Right lobe of liver (tissue), 6 donors: Measurements from ENCODE around the gene ZNF503. TPM values are rescaled to one million over a fixed set of nuclear protein-coding genes. Genes with fewer than 3 reads are reported as not detected.

Experiments used
- ATAC-seq, 4 donors: fragments of 200-7000 bp; cut with Tn5 transposase; one replicate each; pipeline ENCODE4 v1.9.1; 2020; ENCODE audit warnings: mild to moderate bottlenecking in 4 of 4, moderate library complexity in 4 of 4
- DNase-seq, 3 donors: peaks; one replicate each; pipeline ENCODE4 v3.0.0-alpha.2; 2020
- H3K27ac ChIP-seq, 3 donors: fragments of 200-600 bp; one replicate each; pipeline ENCODE4 v1.8.0; 2022
- H3K27me3 ChIP-seq, 2 donors: fragments of 200-600 bp; one replicate each; pipeline ENCODE4 v1.8.0; 2022
- H3K36me3 ChIP-seq, 4 donors: fragments of 200-600 bp; sonication (generic) in 1 of 4; one replicate each; pipeline versions ENCODE4 v1.5.1 to v1.8.0; 2017 to 2022; ENCODE audit warnings: control low read depth in 1 of 4
- H3K4me1 ChIP-seq, 4 donors: fragments of 200-600 bp; sonication (generic) in 1 of 4; one replicate each; pipeline versions ENCODE4 v1.5.1 to v1.8.0; 2017 to 2022; ENCODE audit warnings: control low read depth in 1 of 4
- H3K4me3 ChIP-seq, 3 donors: fragments of 200-600 bp; one replicate each; pipeline ENCODE4 v1.8.0; 2022
- H3K9me3 ChIP-seq, 4 donors: fragments of 200-600 bp; sonication (generic) in 1 of 4; one replicate each; pipeline versions ENCODE4 v1.5.1 to v1.8.0; 2017 to 2022; ENCODE audit warnings: control low read depth in 1 of 4
- POLR2A ChIP-seq: fragments of 450-650 bp; IDR thresholded peaks from one replicate; pipeline ENCODE4 v1.6.1; 2017; ENCODE audit warnings: antibody characterized with exemption, mild to moderate bottlenecking
- WGBS: methylation state at CpG from one replicate; pipeline ENCODE4 v1.1.6; 2018; ENCODE audit warnings: low coverage, low lambda C conversion rate; ENCODE audit not compliant: insufficient coverage; ENCODE audit errors: missing lambda C conversion rate; 5-methylcytosine and 5-hydroxymethylcytosine counted together
- intact Hi-C, 2 donors: fragments of 100-400 bp; cut with DNase I; formaldehyde crosslinking; loops; one replicate each; pipeline versions ENCODE4 v1.11.2 to v1.14.1; 2022
- total RNA-seq, 6 experiments: library from RNA; depleted of rRNA in 2 of 6; stranded (reverse); fragments of >200 nt in 2 of 6; fragmentation: NEBNext Ultra II Directional in 3 of 6; extraction: Animal tissue kit (Norgen Biotek cat#: 25700) in 3 of 6; gene quantifications; one replicate each; pipeline versions ENCODE4 v1.1.0 to v1.2.4, GENCODE V29; 2016 to 2023
- TF ChIP-seq, protein P1 (sequence below), 4 donors: fragments of 200-600 bp in 3 of 4; fragments of 450-650 bp in 1 of 4; IDR thresholded peaks; one replicate each; pipeline versions ENCODE4 v1.5.1 to v1.8.0; 2016 to 2022; ENCODE audit warnings: antibody characterized with exemption in 4 of 4, mild to moderate bottlenecking in 2 of 4
- donor health status: DM: no; HTN: yes; CAD: no.
- donor health status: DM: no; HTN: no; CAD: no.
- donor health status: DM: no; HTN: no; CAD: no.
- donor health status: DM: no; HTN: yes; CAD: no.
- donor health status: DM: no; HTN: yes; CAD: no.

The ZNF503 gene
- total RNA-seq, 6 experiments from 2014 or later = 2.9 to 7.1 (median 5.4) TPM

DNA sequence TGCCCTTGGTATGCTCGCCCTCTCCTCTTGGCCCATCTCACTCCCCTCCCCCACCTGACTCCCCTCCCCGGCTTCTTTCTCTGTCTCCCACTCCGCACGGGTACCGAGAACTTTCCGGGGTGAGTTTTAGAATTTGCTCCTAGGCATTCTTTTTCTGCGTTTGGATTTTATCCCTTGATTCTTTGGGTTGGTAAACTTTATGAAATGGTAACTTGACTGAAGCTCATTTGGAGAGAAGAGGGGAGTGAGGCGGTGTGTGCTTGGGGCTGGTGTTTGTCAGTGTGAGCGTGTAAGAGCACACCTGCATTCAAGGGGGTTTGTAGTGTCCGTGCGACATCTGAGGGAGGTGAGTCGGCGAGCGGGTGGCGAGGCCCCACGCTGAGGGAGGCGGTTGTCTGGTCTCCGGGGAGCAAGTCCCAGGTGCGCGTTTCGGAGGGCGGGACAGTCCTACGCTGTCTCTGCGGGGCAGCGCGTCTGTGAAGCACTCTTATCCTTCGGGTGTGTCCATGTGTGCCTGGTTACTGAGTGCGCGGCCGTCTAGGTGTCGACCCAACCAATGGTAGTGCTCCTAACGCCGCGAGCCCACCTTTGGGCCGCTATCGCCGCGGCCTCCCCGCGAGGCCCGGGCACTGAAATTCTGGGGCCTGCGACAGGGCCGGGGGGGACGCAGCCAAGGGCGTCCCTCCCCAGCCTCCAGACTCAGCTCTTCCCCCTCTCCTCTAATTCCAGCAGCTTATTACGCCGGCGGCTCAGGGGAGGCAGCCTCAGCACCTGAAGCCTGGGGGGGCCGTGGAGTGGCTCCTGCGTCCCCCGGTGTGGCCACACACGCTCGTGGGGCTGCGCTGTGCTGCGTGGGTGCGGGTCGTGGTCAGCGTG, 2.6 kb upstream of the ZNF503 start:
- Histone ChIP-seq H3K27me3 (no peaks in the 10 kb centered on the region), H3K27ac (peak overlapping the region in 2 of 3 donors; percentile 92 to 97), H3K4me1 (peaks cover 0 to 6% (median 2%) of the 10 kb centered on the region in 4 donors), H3K9me3 (no peaks in the 10 kb centered on the region), H3K4me3 (peak overlapping the region; percentile 86 to 95 (median 92)), H3K36me3 (no peaks in the 10 kb centered on the region)
- DNase-seq (peak; percentile 42 to 66 (median 56)), ATAC-seq (no peak)
- TF ChIP-seq POLR2A = no peak
- TF ChIP-seq, protein P1, sequence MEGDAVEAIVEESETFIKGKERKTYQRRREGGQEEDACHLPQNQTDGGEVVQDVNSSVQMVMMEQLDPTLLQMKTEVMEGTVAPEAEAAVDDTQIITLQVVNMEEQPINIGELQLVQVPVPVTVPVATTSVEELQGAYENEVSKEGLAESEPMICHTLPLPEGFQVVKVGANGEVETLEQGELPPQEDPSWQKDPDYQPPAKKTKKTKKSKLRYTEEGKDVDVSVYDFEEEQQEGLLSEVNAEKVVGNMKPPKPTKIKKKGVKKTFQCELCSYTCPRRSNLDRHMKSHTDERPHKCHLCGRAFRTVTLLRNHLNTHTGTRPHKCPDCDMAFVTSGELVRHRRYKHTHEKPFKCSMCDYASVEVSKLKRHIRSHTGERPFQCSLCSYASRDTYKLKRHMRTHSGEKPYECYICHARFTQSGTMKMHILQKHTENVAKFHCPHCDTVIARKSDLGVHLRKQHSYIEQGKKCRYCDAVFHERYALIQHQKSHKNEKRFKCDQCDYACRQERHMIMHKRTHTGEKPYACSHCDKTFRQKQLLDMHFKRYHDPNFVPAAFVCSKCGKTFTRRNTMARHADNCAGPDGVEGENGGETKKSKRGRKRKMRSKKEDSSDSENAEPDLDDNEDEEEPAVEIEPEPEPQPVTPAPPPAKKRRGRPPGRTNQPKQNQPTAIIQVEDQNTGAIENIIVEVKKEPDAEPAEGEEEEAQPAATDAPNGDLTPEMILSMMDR (IDR thresholded peaks at IDR 0.05) = no peak
- WGBS = 10% methylated on average over 18 of the region's 58 CpGs
- intact Hi-C loops = loop anchor here (5.0 to 10.0 kb wide), 4 partner anchors 191 to 1143 kb away; no protein-coding TSS in a partner anchor

DNA sequence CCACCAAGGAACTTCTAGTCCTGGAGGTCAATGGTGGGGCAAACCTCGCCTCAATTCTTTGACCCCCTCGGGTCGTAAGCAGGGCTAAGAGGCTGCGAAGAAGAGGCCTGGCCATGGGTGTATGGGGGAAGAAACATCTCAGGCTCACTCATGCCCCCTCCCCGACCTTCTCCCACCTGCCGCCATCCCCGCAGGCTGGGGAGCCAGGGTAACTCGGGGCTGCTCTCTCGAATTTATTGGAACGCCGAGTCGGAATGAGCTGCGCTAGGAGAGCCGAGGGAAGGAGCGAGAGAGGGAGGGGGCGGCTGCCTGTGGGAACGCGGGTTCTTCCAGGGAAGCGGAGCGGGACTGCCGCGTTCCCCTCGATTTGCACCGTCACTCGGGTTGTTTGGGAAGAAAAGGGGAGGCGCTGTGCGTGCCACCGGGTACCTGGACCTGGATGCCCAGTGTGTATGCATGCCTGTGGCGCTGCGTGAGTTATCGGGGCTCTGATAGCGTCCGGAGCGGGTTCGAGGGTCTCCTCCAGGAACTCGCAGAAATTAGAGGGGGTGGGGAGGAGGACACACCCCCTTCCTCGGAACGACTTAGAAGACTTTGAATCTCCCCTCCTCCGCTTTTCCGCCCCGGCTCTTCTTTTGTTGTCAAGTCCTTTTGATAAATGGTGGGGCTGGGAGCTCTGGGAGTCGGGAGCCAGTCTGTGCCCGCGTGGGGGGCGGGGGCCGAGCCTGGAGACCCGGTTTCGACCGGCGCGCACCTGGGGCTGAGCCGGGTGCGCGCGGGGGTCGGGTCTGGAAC, 1.8 kb upstream of the ZNF503 start:
- Histone ChIP-seq H3K27me3 (no peaks in the 10 kb centered on the region), H3K36me3 (peaks cover 0 to 6% (median 0%) of the 10 kb centered on the region in 4 donors), H3K4me3 (peak overlapping the region; percentile 86 to 95 (median 92)), H3K4me1 (peaks cover 0 to 6% (median 2%) of the 10 kb centered on the region in 4 donors), H3K9me3 (no peaks in the 10 kb centered on the region), H3K27ac (peak overlapping the region; percentile 92 to 97 (median 93))
- ATAC-seq (no peak), DNase-seq (peak; percentile 49 to 66 (median 54))
- TF ChIP-seq POLR2A = no peak
- TF ChIP-seq, protein P1 (IDR thresholded peaks at IDR 0.05) = no peak
- 4% methylated on average over 39 of the region's 56 CpGs for WGBS
- intact Hi-C loops = loop anchor here (5.0 to 10.0 kb wide), 4 partner anchors 191 to 1144 kb away; no protein-coding TSS in a partner anchor

- TF ChIP-seq, protein P1 (IDR thresholded peaks at IDR 0.05) = no peak
- TF ChIP-seq POLR2A = no peak
- peaks cover 0 to 6% (median 2%) of the 10 kb centered on the region in 4 donors for H3K4me1 ChIP-seq
- 0% methylated on average over 12 of the region's 42 CpGs for WGBS
Observed at GRCh38 chr10:75402486-75403143, 1.1 kb upstream of the ZNF503 start.

More at GRCh38 chr10:75402486-75403143, 1.1 kb upstream of the ZNF503 start:
- Histone ChIP-seq H3K4me3 (peak overlapping the region; percentile 86 to 95 (median 92)), H3K27ac (peak overlapping the region; percentile 92 to 97 (median 93)), H3K27me3 (no peaks in the 10 kb centered on the region), H3K9me3 (no peaks in the 10 kb centered on the region), H3K36me3 (peaks cover 0 to 6% (median 0%) of the 10 kb centered on the region in 4 donors)
- ATAC-seq (peak; percentile 1 to 14 (median 4)), DNase-seq (peak; percentile 52 to 65 (median 56))
- intact Hi-C loops = loop anchor here (5.0 to 10.0 kb wide), 4 partner anchors 192 to 1145 kb away; no protein-coding TSS in a partner anchor
